Keratinocyte (primary cell): ENCODE data around the gene ATG4A.

Experiments used
- EZH2 ChIP-seq: IDR thresholded peaks from one replicate; pipeline ENCODE4 v1.6.1; 2012; ENCODE audit warnings: inconsistent platforms, mild to moderate bottlenecking, low read length, moderate library complexity
- TF ChIP-seq, protein P1 (sequence below), 3 experiments: IDR thresholded peaks in 1 of 3; conservative IDR thresholded peaks in 1 of 3; optimal IDR thresholded peaks in 1 of 3; 2 replicates in 2 of 3; 3 replicates in 1 of 3; pipeline versions ENCODE3 to v1.5.1; 2011; ENCODE audit warnings: low read length in 3 of 3, mild to moderate bottlenecking in 3 of 3, moderate library complexity in 2 of 3, control low read depth in 1 of 3, inconsistent platforms in 1 of 3; ENCODE audit not compliant: insufficient read depth in 2 of 3; ENCODE audit errors: extremely low read depth in 1 of 3

DNA sequence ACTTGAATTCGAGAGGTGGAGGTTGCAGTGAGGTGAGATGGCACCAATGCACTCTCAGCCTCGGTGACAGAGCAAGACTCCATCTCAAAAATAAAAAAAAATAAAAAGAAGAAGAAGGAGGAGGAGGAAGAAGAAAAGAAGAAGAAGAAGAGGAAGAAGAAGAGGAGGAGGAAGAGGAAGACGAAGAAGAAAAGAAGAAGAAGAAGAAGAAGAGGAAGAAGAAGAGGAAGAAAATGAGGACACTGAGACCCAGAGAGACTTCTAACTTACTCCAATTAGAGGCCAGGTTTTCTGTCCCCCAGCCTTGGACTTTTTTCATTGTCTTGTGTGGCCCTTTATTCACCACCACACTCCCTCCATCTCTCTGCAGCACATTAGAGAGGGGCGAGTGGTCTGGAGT, 70.7 kb downstream of the ATG4A start:
- TF ChIP-seq, protein P1, sequence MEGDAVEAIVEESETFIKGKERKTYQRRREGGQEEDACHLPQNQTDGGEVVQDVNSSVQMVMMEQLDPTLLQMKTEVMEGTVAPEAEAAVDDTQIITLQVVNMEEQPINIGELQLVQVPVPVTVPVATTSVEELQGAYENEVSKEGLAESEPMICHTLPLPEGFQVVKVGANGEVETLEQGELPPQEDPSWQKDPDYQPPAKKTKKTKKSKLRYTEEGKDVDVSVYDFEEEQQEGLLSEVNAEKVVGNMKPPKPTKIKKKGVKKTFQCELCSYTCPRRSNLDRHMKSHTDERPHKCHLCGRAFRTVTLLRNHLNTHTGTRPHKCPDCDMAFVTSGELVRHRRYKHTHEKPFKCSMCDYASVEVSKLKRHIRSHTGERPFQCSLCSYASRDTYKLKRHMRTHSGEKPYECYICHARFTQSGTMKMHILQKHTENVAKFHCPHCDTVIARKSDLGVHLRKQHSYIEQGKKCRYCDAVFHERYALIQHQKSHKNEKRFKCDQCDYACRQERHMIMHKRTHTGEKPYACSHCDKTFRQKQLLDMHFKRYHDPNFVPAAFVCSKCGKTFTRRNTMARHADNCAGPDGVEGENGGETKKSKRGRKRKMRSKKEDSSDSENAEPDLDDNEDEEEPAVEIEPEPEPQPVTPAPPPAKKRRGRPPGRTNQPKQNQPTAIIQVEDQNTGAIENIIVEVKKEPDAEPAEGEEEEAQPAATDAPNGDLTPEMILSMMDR (optimal IDR thresholded peaks at IDR 0.05 in 1 of 3, IDR thresholded peaks at IDR 0.05 in 1 of 3, conservative IDR thresholded peaks at IDR 0.05 in 1 of 3; ENCODE audit: extremely low read depth in 1 of 3, insufficient read depth in 2 of 3, low read length in 3 of 3), result no peak
- no peak for TF ChIP-seq EZH2
